Activated CD8-positive, alpha-beta T cell treated with anti-CD3 and anti-CD28 coated beads, Interleukin-2, amount 10 ng/mL, durations not matched to agents 7 days and 5 days (primary cell): ENCODE results near the gene CD84. TPM values are rescaled to one million over a fixed set of nuclear protein-coding genes. Genes with fewer than 3 reads are reported as not detected.

ENCODE experiments used
- ATAC-seq: fragments of 150-1000 bp; cut with Tn5 transposase; one replicate; pipeline ENCODE4 v1.10.0; 2021; ENCODE audit warnings: moderate library complexity
- CTCF ChIA-PET: fragments of 350-600 bp; sonication (Branson Sonifier 250); formaldehyde crosslinking; loops from one replicate; lab custom pipeline; 2021; ENCODE audit warnings: antibody characterized with exemption; lab: Charles Lee
- POLR2A ChIA-PET: fragments of 350-600 bp; sonication (Branson Sonifier 250); formaldehyde crosslinking; loops from one replicate; lab custom pipeline; 2021; ENCODE audit warnings: antibody characterized with exemption; lab: Charles Lee
- DNase-seq: peaks from one replicate; pipeline ENCODE4 v3.0.0-alpha.2; 2020
- H3K27ac Mint-ChIP-seq: one replicate; pipeline ENCODE4 v1.8.0; 2021; ENCODE audit warnings: mild to moderate bottlenecking, mixed read lengths
- H3K27me3 Mint-ChIP-seq: one replicate; pipeline ENCODE4 v1.8.0; 2021; ENCODE audit warnings: low read depth, mixed read lengths
- H3K36me3 Mint-ChIP-seq: one replicate; pipeline ENCODE4 v1.8.0; 2021; ENCODE audit warnings: low read depth, mixed read lengths
- H3K4me1 Mint-ChIP-seq: one replicate; pipeline ENCODE4 v1.8.0; 2021; ENCODE audit warnings: low read depth, mixed read lengths
- H3K4me3 Mint-ChIP-seq: one replicate; pipeline ENCODE4 v1.8.0; 2021; ENCODE audit warnings: mild to moderate bottlenecking, mixed read lengths
- H3K9me3 Mint-ChIP-seq: one replicate; pipeline ENCODE4 v1.8.0; 2022; ENCODE audit warnings: mixed read lengths; ENCODE audit not compliant: insufficient read depth
- total RNA-seq, 2 experiments: library from RNA; stranded (reverse); gene quantifications; one replicate each; pipeline ENCODE4 v1.2.3, GENCODE V29; 2021

Gene CD84
- total RNA-seq, 2 experiments from 2014 or later: 14.0 to 15.4 TPM

- ChIA-PET CTCF (interaction anchor here (0.6 to 2.6 kb wide), 21 partner anchors 8 to 171 kb away, joined by 3 to 18 read pairs (median 5); partner anchors contain the start of gene SLAMF1), POLR2A (interaction anchor here (0.6 to 2.0 kb wide), 8 partner anchors 10 to 144 kb away, joined by 3 to 16 read pairs (median 5); partner anchors contain the start of gene SLAMF1)
- Mint-ChIP-seq H3K4me3 (no peak overlapping the region), H3K27me3 (no peaks in the 10 kb centered on the region), H3K27ac (peak overlapping the region; percentile 98), H3K36me3 (peaks cover 88% of the 10 kb centered on the region), H3K9me3 (peaks cover 5% of the 10 kb centered on the region), H3K4me1 (peaks cover 92% of the 10 kb centered on the region)
- no peak for DNase-seq
- ATAC-seq: no peak
Observed at GRCh38 chr1:160622501-160623226, 43.4 kb upstream of the CD84 start.

GRCh38 chr1:160621633-160622413, 42.5 kb upstream of the CD84 start:
- Mint-ChIP-seq H3K27me3 (no peaks in the 10 kb centered on the region), H3K9me3 (peaks cover 5% of the 10 kb centered on the region), H3K27ac (peak overlapping the region; percentile 98), H3K4me3 (peak overlapping the region; percentile 12), H3K4me1 (peaks cover 90% of the 10 kb centered on the region), H3K36me3 (peaks cover 85% of the 10 kb centered on the region)
- ChIA-PET CTCF (interaction anchor here (0.8 to 2.6 kb wide), 16 partner anchors 8 to 147 kb away, joined by 3 to 18 read pairs (median 6); partner anchors contain the start of gene SLAMF1), POLR2A (interaction anchor here (0.6 to 2.0 kb wide), 3 partner anchors 18 to 145 kb away, joined by 3 to 16 read pairs (median 3); no protein-coding TSS in a partner anchor)
- ATAC-seq (no peak), DNase-seq (no peak)

- DNase-seq: no peak
- Mint-ChIP-seq H3K9me3 (peaks cover 5% of the 10 kb centered on the region), H3K4me1 (peaks cover 82% of the 10 kb centered on the region), H3K36me3 (peaks cover 83% of the 10 kb centered on the region), H3K27ac (peak overlapping the region; percentile 98), H3K4me3 (peak overlapping the region; percentile 12), H3K27me3 (no peaks in the 10 kb centered on the region)
- POLR2A ChIA-PET: interaction anchor here (3.8 kb wide), 1 partner anchor 8 kb away, joined by 19 read pairs; no protein-coding TSS in a partner anchor
- CTCF ChIA-PET: interaction anchor here (1.1 to 7.2 kb wide), 10 partner anchors 11 to 147 kb away, joined by 4 to 84 read pairs (median 14); partner anchors contain the start of gene SLAMF1
- ATAC-seq: no peak
Observed at GRCh38 chr1:160620942-160621632, 41.8 kb upstream of the CD84 start.

- CTCF ChIA-PET: interaction anchor here (0.7 to 7.2 kb wide), 25 partner anchors 8 to 217 kb away, joined by 3 to 84 read pairs (median 7); partner anchors contain the start of gene SLAMF1
- Mint-ChIP-seq H3K27ac (peak overlapping the region; percentile 30), H3K36me3 (peaks cover 79% of the 10 kb centered on the region), H3K4me3 (no peak overlapping the region), H3K27me3 (no peaks in the 10 kb centered on the region), H3K9me3 (peaks cover 5% of the 10 kb centered on the region), H3K4me1 (peaks cover 76% of the 10 kb centered on the region)
- POLR2A ChIA-PET: interaction anchor here (0.9 to 3.8 kb wide), 3 partner anchors 10 to 27 kb away, joined by 3 to 19 read pairs (median 9); partner anchors contain the start of gene SLAMF1
- DNase-seq (no peak), ATAC-seq (no peak)
Observed at GRCh38 chr1:160619742-160620277, 40.5 kb upstream of the CD84 start.

- ATAC-seq (no peak), DNase-seq (peak; percentile 61)
- peak overlapping the region; percentile 55 for H3K27ac Mint-ChIP-seq
- H3K4me3 Mint-ChIP-seq: no peak overlapping the region
- peaks cover 76% of the 10 kb centered on the region for H3K36me3 Mint-ChIP-seq
- H3K27me3 Mint-ChIP-seq: no peaks in the 10 kb centered on the region
- peaks cover 73% of the 10 kb centered on the region for H3K4me1 Mint-ChIP-seq
- ChIA-PET POLR2A (interaction anchor here (0.6 to 3.8 kb wide), 7 partner anchors 8 to 370 kb away, joined by 3 to 19 read pairs (median 4); partner anchors contain the start of gene SLAMF1), CTCF (interaction anchor here (0.7 to 7.2 kb wide), 42 partner anchors 9 to 333 kb away, joined by 3 to 84 read pairs (median 4); partner anchors contain the start of gene SLAMF1)
- peaks cover 5% of the 10 kb centered on the region for H3K9me3 Mint-ChIP-seq
Observed at GRCh38 chr1:160618763-160619274, 39.5 kb upstream of the CD84 start.

- peaks cover 70% of the 10 kb centered on the region for H3K4me1 Mint-ChIP-seq
- no peak overlapping the region for H3K4me3 Mint-ChIP-seq
- H3K36me3 Mint-ChIP-seq: peaks cover 76% of the 10 kb centered on the region
- peaks cover 5% of the 10 kb centered on the region for H3K9me3 Mint-ChIP-seq
- ATAC-seq (no peak), DNase-seq (no peak)
- POLR2A ChIA-PET: interaction anchor here (0.8 to 3.8 kb wide), 6 partner anchors 8 to 55 kb away, joined by 3 to 19 read pairs (median 6); partner anchors contain the start of gene SLAMF1
- peak overlapping the region; percentile 58 for H3K27ac Mint-ChIP-seq
- CTCF ChIA-PET: interaction anchor here (0.7 to 7.2 kb wide), 30 partner anchors 10 to 334 kb away, joined by 3 to 84 read pairs (median 6); partner anchors contain the start of gene SLAMF1
- no peaks in the 10 kb centered on the region for H3K27me3 Mint-ChIP-seq
Observed at GRCh38 chr1:160618327-160618726, 39.0 kb upstream of the CD84 start.

- ChIA-PET CTCF (interaction anchor here (6.3 to 7.2 kb wide), 2 partner anchors 8 to 58 kb away, joined by 65 to 84 read pairs; no protein-coding TSS in a partner anchor), POLR2A (no interaction called here)
- H3K4me1 Mint-ChIP-seq: peaks cover 51% of the 10 kb centered on the region
- DNase-seq: no peak
- peaks cover 5% of the 10 kb centered on the region for H3K9me3 Mint-ChIP-seq
- no peak for ATAC-seq
- peak overlapping the region; percentile 8 for H3K27ac Mint-ChIP-seq
- no peak overlapping the region for H3K4me3 Mint-ChIP-seq
- H3K36me3 Mint-ChIP-seq: peaks cover 75% of the 10 kb centered on the region
- H3K27me3 Mint-ChIP-seq: no peaks in the 10 kb centered on the region
Observed at GRCh38 chr1:160615660-160616059, 36.4 kb upstream of the CD84 start.

GRCh38 chr1:160614410-160614809, 35.1 kb upstream of the CD84 start:
- no peak overlapping the region for H3K4me3 Mint-ChIP-seq
- ATAC-seq (no peak), DNase-seq (no peak)
- peaks cover 73% of the 10 kb centered on the region for H3K36me3 Mint-ChIP-seq
- H3K9me3 Mint-ChIP-seq: peaks cover 3% of the 10 kb centered on the region
- H3K4me1 Mint-ChIP-seq: peaks cover 48% of the 10 kb centered on the region
- no peaks in the 10 kb centered on the region for H3K27me3 Mint-ChIP-seq
- ChIA-PET POLR2A (no interaction called here), CTCF (interaction anchor here (0.9 to 7.2 kb wide), 3 partner anchors 7 to 74 kb away, joined by 3 to 65 read pairs (median 4); no protein-coding TSS in a partner anchor)
- H3K27ac Mint-ChIP-seq: no peak overlapping the region

GRCh38 chr1:160612613-160613218, 33.4 kb upstream of the CD84 start:
- Mint-ChIP-seq H3K36me3 (peaks cover 74% of the 10 kb centered on the region), H3K4me3 (no peak overlapping the region), H3K27ac (no peak overlapping the region), H3K4me1 (peaks cover 47% of the 10 kb centered on the region), H3K27me3 (no peaks in the 10 kb centered on the region), H3K9me3 (no peaks in the 10 kb centered on the region)
- DNase-seq (no peak), ATAC-seq (no peak)
- ChIA-PET CTCF (interaction anchor here (0.8 to 2.0 kb wide), 7 partner anchors 11 to 184 kb away, joined by 3 to 8 read pairs (median 3); no protein-coding TSS in a partner anchor), POLR2A (interaction anchor here (0.6 to 1.1 kb wide), 2 partner anchors 27 to 40 kb away, joined by 3 read pairs; no protein-coding TSS in a partner anchor)
